ENCODE results near the gene SLC22A23.
A peak's percentile ranks its signal among the peaks of the same experiment; 100 is the strongest.

SLC22A23 gene

GRCh38 chr6:3228771-3229565 is 227.9 kb downstream of the SLC22A23 start:
- ATAC-seq (ENCODE audit: low read depth) (no peak), DNase-seq (ENCODE audit: low spot score) (no peak)
- no peaks in the 10 kb centered on the region for H3K36me3 ChIP-seq (ENCODE audit: low read depth)
- H3K9me3 ChIP-seq (ENCODE audit: severe bottlenecking): no peaks in the 10 kb centered on the region
- H3K4me3 ChIP-seq (ENCODE audit: severe bottlenecking): no peak overlapping the region
- peaks cover 48% of the 10 kb centered on the region for H3K27me3 ChIP-seq (ENCODE audit: insufficient read depth, poor library complexity, severe bottlenecking)
- no peak overlapping the region for H3K27ac ChIP-seq (ENCODE audit: poor library complexity, severe bottlenecking)
- no peak for TF ChIP-seq CTCF (IDR thresholded peaks at IDR 0.05; ENCODE audit: poor library complexity, severe bottlenecking)
- no peaks in the 10 kb centered on the region for H3K4me1 ChIP-seq (ENCODE audit: insufficient read depth, poor library complexity, severe bottlenecking)

- Histone ChIP-seq H3K27ac (ENCODE audit: poor library complexity, severe bottlenecking) (no peak overlapping the region), H3K4me1 (ENCODE audit: insufficient read depth, poor library complexity, severe bottlenecking) (no peaks in the 10 kb centered on the region)
Observed at GRCh38 chr6:3228046-3228671, 228.7 kb downstream of the SLC22A23 start.

GRCh38 chr6:3227363-3228045 is 229.3 kb downstream of the SLC22A23 start, which contains the start of gene TUBB2B:
TUBB2B (minus strand) TSS chr6:3227653; CDS start chr6:3227543, 110 bp downstream.
- peak within 1 kb of the TSS; percentile 26 for H3K4me3 ChIP-seq (ENCODE audit: severe bottlenecking)
- no peak within 1 kb of the TSS for H3K27ac ChIP-seq (ENCODE audit: poor library complexity, severe bottlenecking)
- no peaks in the 10 kb centered on the region for H3K9me3 ChIP-seq (ENCODE audit: severe bottlenecking)
- H3K36me3 ChIP-seq (ENCODE audit: low read depth): no peaks in the 10 kb centered on the region
- no peak for TF ChIP-seq CTCF (IDR thresholded peaks at IDR 0.05; ENCODE audit: poor library complexity, severe bottlenecking)
- peaks cover 48% of the 10 kb centered on the region for H3K27me3 ChIP-seq (ENCODE audit: insufficient read depth, poor library complexity, severe bottlenecking)
- ATAC-seq (ENCODE audit: low read depth) (peak; percentile 28; the same call in 1 of the 3 replicates), DNase-seq (ENCODE audit: low spot score) (no peak)
- no peaks in the 10 kb centered on the region for H3K4me1 ChIP-seq (ENCODE audit: insufficient read depth, poor library complexity, severe bottlenecking)

More at GRCh38 chr6:3228046-3228671, 228.7 kb downstream of the SLC22A23 start:
- Histone ChIP-seq H3K4me3 (ENCODE audit: severe bottlenecking) (no peak overlapping the region), H3K36me3 (ENCODE audit: low read depth) (no peaks in the 10 kb centered on the region), H3K9me3 (ENCODE audit: severe bottlenecking) (no peaks in the 10 kb centered on the region), H3K27me3 (ENCODE audit: insufficient read depth, poor library complexity, severe bottlenecking) (peaks cover 48% of the 10 kb centered on the region)
- no peak for TF ChIP-seq CTCF (IDR thresholded peaks at IDR 0.05; ENCODE audit: poor library complexity, severe bottlenecking)
- DNase-seq (ENCODE audit: low spot score): no peak
- no peak for ATAC-seq (ENCODE audit: low read depth)

- DNase-seq (ENCODE audit: low spot score) (no peak), ATAC-seq (ENCODE audit: low read depth) (peak; percentile 24)
Observed at GRCh38 chr6:3226481-3227362, 230.1 kb downstream of the SLC22A23 start.

More at GRCh38 chr6:3226481-3227362, 230.1 kb downstream of the SLC22A23 start:
- H3K4me3 ChIP-seq (ENCODE audit: severe bottlenecking): peak overlapping the region; percentile 26
- H3K27ac ChIP-seq (ENCODE audit: poor library complexity, severe bottlenecking): no peak overlapping the region
- peaks cover 48% of the 10 kb centered on the region for H3K27me3 ChIP-seq (ENCODE audit: insufficient read depth, poor library complexity, severe bottlenecking)
- H3K4me1 ChIP-seq (ENCODE audit: insufficient read depth, poor library complexity, severe bottlenecking): no peaks in the 10 kb centered on the region
- no peak for TF ChIP-seq CTCF (IDR thresholded peaks at IDR 0.05; ENCODE audit: poor library complexity, severe bottlenecking)
- H3K9me3 ChIP-seq (ENCODE audit: severe bottlenecking): no peaks in the 10 kb centered on the region
- no peaks in the 10 kb centered on the region for H3K36me3 ChIP-seq (ENCODE audit: low read depth)

All from RWPE2 (cell line).